A673 (cell line): Measurements from ENCODE around the gene PLCB2. TPM values are rescaled to one million over a fixed set of nuclear protein-coding genes. Genes with fewer than 3 reads are reported as not detected.

Source experiments
- BruUV-seq: library from RNA; stranded (reverse); fragments of 400-500 nt; replicated peaks from 2 replicates; lab custom pipeline; 2021; lab: Mats Ljungman, UMichigan
- CTCF ChIA-PET: fragments of 300-600 bp; sonication (Branson Sonifier 250); formaldehyde crosslinking; loops from one replicate; lab custom pipeline; 2022; ENCODE audit warnings: antibody characterized with exemption; lab: Charles Lee
- POLR2A ChIA-PET: fragments of 300-600 bp; sonication (Branson Sonifier 250); formaldehyde crosslinking; loops from one replicate; lab custom pipeline; 2022; ENCODE audit warnings: antibody characterized with exemption; ENCODE audit not compliant: low non-redundant PET; lab: Charles Lee
- DNase-seq: peaks from one replicate; pipeline ENCODE4 v3.0.0-alpha.2; 2015; ENCODE audit warnings: low spot score
- H3K27ac ChIP-seq: fragments of 200-600 bp; sonication (generic); 2 replicates; pipeline ENCODE4 v1.5.1; 2016; ENCODE audit warnings: mixed run types, low read depth, mild to moderate bottlenecking, mixed read lengths, antibody characterized with exemption, low read length; ENCODE audit not compliant: poor library complexity, severe bottlenecking
- H3K27me3 ChIP-seq: fragments of 200-600 bp; sonication (generic); replicated peaks from 2 replicates; pipeline ENCODE4 v1.6.1; 2017; ENCODE audit warnings: mixed run types, low read depth, mild to moderate bottlenecking, mixed read lengths, antibody characterized with exemption, low read length; ENCODE audit not compliant: insufficient read depth, poor library complexity
- H3K36me3 ChIP-seq: fragments of 200-600 bp; sonication (generic); 2 replicates; pipeline ENCODE4 v1.6.1; 2016; ENCODE audit warnings: mixed run types, mild to moderate bottlenecking, mixed read lengths, antibody characterized with exemption, low read length; ENCODE audit not compliant: insufficient read depth, poor library complexity, severe bottlenecking
- H3K4me1 ChIP-seq: fragments of 200-600 bp; sonication (generic); 2 replicates; pipeline ENCODE4 v1.6.1; 2017; ENCODE audit warnings: mixed run types, mild to moderate bottlenecking, mixed read lengths, antibody characterized with exemption, low read length; ENCODE audit not compliant: insufficient read depth, poor library complexity, severe bottlenecking
- H3K4me3 ChIP-seq: fragments of 200-600 bp; sonication (generic); 2 replicates; pipeline ENCODE4 v1.5.1; 2016; ENCODE audit warnings: low read depth, mixed run types, mild to moderate bottlenecking, mixed read lengths, low read length; ENCODE audit not compliant: poor library complexity, severe bottlenecking
- H3K9me3 ChIP-seq: fragments of 200-600 bp; sonication (generic); 2 replicates; pipeline ENCODE4 v1.6.1; 2016; ENCODE audit warnings: mixed run types, low read depth, mild to moderate bottlenecking, mixed read lengths, antibody characterized with exemption, low read length; ENCODE audit not compliant: poor library complexity, severe bottlenecking
- EZH2 ChIP-seq: fragments of 200-600 bp; sonication (generic); IDR thresholded peaks from 2 replicates; pipeline ENCODE4 v1.6.1; 2017; ENCODE audit warnings: borderline replicate concordance, low read depth, mild to moderate bottlenecking, mixed read lengths, antibody characterized with exemption, low read length; ENCODE audit not compliant: poor library complexity, severe bottlenecking
- intact Hi-C: fragments of 100-400 bp; cut with micrococcal nuclease; formaldehyde crosslinking; loops from one replicate; pipeline ENCODE4 v1.10.0; 2022; ENCODE audit not compliant: unreplicated experiment
- total RNA-seq: library from RNA; stranded (reverse); gene quantifications from 2 replicates; pipeline ENCODE4 v1.2.3, GENCODE V29; 2021
- TF ChIP-seq, protein P1 (sequence below): fragments of 300-800, 200-600 bp; sonication (generic); conservative IDR thresholded peaks from 2 replicates; pipeline ENCODE4 v1.5.1; 2017; ENCODE audit warnings: low read depth, mild to moderate bottlenecking, antibody characterized with exemption, low read length, moderate library complexity, mixed read lengths

The PLCB2 gene
- total RNA-seq, 1 experiment from 2014 or later = 5.6 TPM

DNA sequence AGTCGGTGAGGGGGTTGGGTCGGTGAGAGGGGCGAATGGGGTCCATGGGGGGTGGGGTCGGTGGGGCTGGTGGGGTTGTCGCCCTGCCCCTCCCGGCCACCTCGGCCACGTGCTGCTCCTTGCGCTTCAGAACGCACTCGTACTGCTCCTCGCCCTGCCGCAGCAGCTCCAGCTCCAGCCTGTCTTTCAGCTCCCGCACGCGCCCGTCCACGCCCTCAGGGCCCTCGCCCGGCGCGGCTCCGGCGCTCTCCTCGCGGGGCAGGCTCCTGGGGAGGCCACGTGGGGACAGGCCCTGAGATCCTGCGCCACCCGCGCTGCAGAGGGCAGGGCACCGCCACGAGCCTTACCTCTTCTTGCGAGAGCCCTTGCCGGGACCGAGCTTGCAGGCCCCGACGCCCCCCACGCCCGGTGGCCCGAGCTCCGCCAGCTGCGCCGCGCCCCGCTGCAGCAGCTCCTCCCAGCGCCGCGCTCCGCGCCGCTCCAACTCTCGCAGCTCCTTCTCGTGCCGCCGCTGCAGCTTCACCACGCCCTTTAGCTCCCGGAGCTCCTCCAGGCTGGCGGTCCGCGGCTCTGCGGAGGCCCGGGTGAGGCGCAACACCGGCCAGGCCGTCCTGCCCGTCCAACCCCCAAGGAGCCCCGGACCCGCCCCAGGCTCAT is 16.7 kb downstream of the PLCB2 start:
- peak; percentile 73 for DNase-seq
- no peaks in the 10 kb centered on the region for H3K9me3 ChIP-seq
- H3K27ac ChIP-seq = no peak overlapping the region
- intact Hi-C loops = no loop called here
- ChIA-PET CTCF (interaction anchor here (0.7 to 2.7 kb wide), 3 partner anchors 12 to 19 kb away, joined by 4 to 10 read pairs (median 9); no protein-coding TSS in a partner anchor), POLR2A (no interaction called here)
- no peaks in the 10 kb centered on the region for H3K27me3 ChIP-seq
- peak overlapping the region; percentile 41 for H3K4me3 ChIP-seq
- TF ChIP-seq, protein P1, sequence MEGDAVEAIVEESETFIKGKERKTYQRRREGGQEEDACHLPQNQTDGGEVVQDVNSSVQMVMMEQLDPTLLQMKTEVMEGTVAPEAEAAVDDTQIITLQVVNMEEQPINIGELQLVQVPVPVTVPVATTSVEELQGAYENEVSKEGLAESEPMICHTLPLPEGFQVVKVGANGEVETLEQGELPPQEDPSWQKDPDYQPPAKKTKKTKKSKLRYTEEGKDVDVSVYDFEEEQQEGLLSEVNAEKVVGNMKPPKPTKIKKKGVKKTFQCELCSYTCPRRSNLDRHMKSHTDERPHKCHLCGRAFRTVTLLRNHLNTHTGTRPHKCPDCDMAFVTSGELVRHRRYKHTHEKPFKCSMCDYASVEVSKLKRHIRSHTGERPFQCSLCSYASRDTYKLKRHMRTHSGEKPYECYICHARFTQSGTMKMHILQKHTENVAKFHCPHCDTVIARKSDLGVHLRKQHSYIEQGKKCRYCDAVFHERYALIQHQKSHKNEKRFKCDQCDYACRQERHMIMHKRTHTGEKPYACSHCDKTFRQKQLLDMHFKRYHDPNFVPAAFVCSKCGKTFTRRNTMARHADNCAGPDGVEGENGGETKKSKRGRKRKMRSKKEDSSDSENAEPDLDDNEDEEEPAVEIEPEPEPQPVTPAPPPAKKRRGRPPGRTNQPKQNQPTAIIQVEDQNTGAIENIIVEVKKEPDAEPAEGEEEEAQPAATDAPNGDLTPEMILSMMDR = no peak
- TF ChIP-seq EZH2 = no peak
- peaks cover 21% of the 10 kb centered on the region for H3K4me1 ChIP-seq
- BruUV-seq = no TSS peak
- no peaks in the 10 kb centered on the region for H3K36me3 ChIP-seq

DNA sequence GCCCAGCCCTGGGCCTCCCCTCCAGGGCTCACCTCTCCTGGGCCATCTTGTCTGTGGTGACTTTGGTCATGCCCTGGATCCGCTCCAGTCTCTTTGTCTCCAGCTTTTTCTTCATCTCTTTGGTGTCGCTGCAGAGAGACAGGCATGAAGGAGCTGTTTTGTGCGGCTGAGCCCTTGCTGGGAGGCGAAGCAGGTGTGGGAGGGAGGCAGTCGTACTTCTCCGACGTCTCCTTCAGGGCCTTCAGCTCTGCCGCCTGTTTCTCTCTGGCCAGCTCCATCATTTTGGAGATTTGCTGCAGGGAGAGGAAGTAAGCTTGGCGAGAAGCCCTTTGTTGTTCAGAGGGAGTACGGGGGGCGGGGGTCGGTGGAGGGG is 17.2 kb downstream of the PLCB2 start:
- intact Hi-C loops = no loop called here
- Histone ChIP-seq H3K4me1 (peaks cover 26% of the 10 kb centered on the region), H3K36me3 (no peaks in the 10 kb centered on the region), H3K4me3 (no peak overlapping the region), H3K9me3 (no peaks in the 10 kb centered on the region), H3K27me3 (no peaks in the 10 kb centered on the region), H3K27ac (no peak overlapping the region)
- ChIA-PET CTCF (interaction anchor here (1.2 to 2.7 kb wide), 2 partner anchors 12 to 16 kb away, joined by 9 to 10 read pairs; no protein-coding TSS in a partner anchor), POLR2A (no interaction called here)
- no TSS peak for BruUV-seq
- DNase-seq = no peak
- TF ChIP-seq, protein P1 = no peak
- no peak for TF ChIP-seq EZH2

DNA sequence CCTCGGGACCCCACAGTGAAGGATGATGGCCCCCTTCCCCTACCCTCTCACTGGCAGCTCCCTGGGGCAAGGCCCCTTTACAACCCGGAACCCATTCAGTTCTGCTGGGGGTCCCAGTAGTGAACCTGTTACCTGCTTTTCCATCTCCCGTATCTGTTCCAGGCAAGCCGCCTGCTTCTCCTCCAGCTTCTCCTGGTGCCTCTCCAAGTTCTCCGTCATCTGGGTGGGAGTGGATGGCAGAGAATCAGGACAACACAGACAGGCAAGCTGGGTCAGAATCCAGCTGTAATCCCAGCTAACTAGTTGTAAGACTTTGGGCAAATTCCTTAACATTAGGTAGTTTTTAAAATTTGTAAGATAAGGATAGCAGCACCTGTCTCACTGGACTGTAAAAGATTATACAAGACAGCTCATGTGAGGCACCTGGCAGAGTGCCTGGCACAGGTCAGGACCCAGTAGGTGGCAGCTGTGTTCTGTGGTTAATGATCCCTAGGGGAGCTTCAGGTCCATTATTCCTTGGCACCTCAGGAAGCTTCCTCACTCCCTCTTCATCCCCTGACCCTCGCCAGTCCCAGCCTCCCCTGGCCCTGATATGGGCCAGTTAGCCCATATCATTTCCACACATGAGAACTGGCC is 18.5 kb downstream of the PLCB2 start:
- H3K4me3 ChIP-seq = no peak overlapping the region
- H3K4me1 ChIP-seq = peaks cover 35% of the 10 kb centered on the region
- DNase-seq = no peak
- BruUV-seq = no TSS peak
- H3K9me3 ChIP-seq = no peaks in the 10 kb centered on the region
- no peaks in the 10 kb centered on the region for H3K27me3 ChIP-seq
- ChIA-PET CTCF (interaction anchor here (1.1 to 1.3 kb wide), 2 partner anchors 10 to 14 kb away, joined by 3 to 6 read pairs; no protein-coding TSS in a partner anchor), POLR2A (no interaction called here)
- TF ChIP-seq, protein P1 = no peak
- no peak for TF ChIP-seq EZH2
- H3K36me3 ChIP-seq = no peaks in the 10 kb centered on the region
- H3K27ac ChIP-seq = no peak overlapping the region
- intact Hi-C loops = no loop called here
